HUES6 (cell line): Measurements from ENCODE around the gene ZFHX3.

Experiments
- H3K27ac ChIP-seq: 2 replicates; pipeline ENCODE4 v1.7.0; 2013; ENCODE audit warnings: low read depth, mild to moderate bottlenecking, low read length, inconsistent platforms
- H3K27me3 ChIP-seq: 2 replicates; pipeline ENCODE4 v1.6.1; 2013; ENCODE audit warnings: low read length; ENCODE audit not compliant: control insufficient read depth, insufficient read depth
- H3K36me3 ChIP-seq: 2 replicates; pipeline ENCODE4 v1.6.1; 2013; ENCODE audit warnings: low read length; ENCODE audit not compliant: control insufficient read depth, insufficient read depth
- H3K4me1 ChIP-seq: 2 replicates; pipeline ENCODE4 v1.6.1; 2013; ENCODE audit warnings: low read length; ENCODE audit not compliant: control insufficient read depth, insufficient read depth
- H3K4me3 ChIP-seq: 2 replicates; pipeline ENCODE4 v1.5.1; 2013; ENCODE audit warnings: low read depth, low read length
- H3K9ac ChIP-seq: one replicate; pipeline ENCODE4 v1.6.1; 2013; ENCODE audit warnings: mild to moderate bottlenecking, low read length
- H3K9me3 ChIP-seq: 2 replicates; pipeline ENCODE4 v1.6.1; 2013; ENCODE audit warnings: low read depth, low read length; ENCODE audit not compliant: control insufficient read depth, insufficient read depth

ZFHX3 gene

DNA sequence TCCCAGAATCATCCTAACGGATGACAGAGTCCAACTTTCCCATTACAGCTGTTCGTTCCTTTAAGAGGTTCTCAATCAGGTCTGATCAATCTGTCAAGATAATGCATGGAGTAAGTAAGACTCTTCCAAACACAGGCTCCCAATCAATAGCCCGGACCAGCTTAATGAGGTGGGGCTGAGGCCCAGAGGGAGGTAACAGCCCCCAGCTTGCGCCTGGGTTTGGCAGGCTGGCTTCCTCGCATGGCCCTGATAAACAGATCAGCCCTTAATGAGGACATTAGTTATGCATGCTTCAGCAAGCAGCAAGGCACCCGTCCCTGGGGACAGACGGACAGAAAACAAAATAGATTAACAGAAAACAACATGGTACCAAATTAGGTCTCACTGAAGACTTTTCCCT lies 145.7 kb downstream of the ZFHX3 start:
- no peaks in the 10 kb centered on the region for H3K27me3 ChIP-seq
- H3K4me3 ChIP-seq, result no peak overlapping the region
- H3K4me1 ChIP-seq, result no peaks in the 10 kb centered on the region
- H3K9me3 ChIP-seq, result no peaks in the 10 kb centered on the region
- no peak overlapping the region for H3K27ac ChIP-seq
- no peak overlapping the region for H3K9ac ChIP-seq
- no peaks in the 10 kb centered on the region for H3K36me3 ChIP-seq

DNA sequence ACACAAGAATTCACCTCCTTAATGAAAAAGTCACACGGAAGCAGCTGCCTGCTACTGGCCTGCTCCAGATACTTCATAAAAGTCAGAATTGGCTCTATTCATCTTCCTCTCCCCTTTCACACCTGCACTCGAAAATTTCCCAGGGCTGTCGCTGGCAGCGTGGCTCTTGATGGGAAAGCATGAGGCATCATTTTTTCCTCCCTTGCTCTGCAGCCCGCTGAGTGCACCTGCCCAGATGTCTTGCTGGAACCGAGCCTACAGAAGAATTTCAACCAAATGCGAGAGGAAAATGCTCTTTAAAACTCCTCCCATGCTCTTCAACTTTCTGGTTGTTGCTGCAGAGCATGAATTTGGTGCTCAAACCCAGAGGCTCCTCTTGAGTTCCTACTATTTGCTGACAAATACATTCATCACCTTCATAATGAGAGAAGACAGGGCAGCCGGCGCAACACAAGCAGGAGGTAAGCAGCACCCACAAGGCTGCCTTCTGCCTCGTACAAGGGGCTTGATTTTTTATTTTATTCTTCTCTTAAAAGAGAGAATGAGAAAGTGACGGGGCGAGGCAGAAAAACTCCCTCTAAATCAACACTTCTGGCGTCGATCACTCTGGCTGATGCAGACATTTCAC lies 146.8 kb downstream of the ZFHX3 start:
- Histone ChIP-seq H3K4me3 (no peak overlapping the region), H3K27ac (no peak overlapping the region), H3K27me3 (no peaks in the 10 kb centered on the region), H3K9ac (no peak overlapping the region), H3K9me3 (no peaks in the 10 kb centered on the region), H3K36me3 (no peaks in the 10 kb centered on the region), H3K4me1 (no peaks in the 10 kb centered on the region)

DNA sequence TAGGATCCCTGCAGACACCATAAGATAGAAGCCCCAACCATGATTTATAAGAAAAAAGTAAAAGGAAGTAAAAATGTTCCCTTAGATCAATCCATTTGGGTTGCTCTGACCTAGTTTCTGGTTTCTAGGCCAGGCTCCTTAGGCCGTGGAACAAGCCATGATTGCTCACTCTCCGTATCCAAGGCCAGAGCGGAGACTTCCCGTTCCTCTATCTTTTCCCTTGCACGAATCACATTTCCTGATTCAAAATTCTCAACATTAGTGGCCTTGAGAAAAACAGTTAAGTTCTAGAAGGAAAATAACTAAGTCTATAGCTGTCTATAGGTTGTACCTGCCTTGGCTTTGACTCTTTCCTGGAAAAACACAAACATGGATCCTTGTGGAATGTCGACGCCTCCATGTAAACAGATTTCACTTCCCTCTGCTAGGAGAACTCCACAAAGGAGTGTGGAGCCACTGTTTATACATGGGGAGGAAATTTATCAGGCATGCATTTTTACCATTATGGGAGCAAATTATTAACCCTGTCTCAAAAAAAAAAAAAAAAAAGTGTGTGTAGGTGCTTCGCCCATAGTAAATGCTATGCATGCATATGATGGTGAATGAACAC lies 149.6 kb downstream of the ZFHX3 start:
- Histone ChIP-seq H3K9me3 (no peaks in the 10 kb centered on the region), H3K27me3 (no peaks in the 10 kb centered on the region), H3K4me3 (no peak overlapping the region), H3K27ac (no peak overlapping the region), H3K36me3 (no peaks in the 10 kb centered on the region), H3K4me1 (no peaks in the 10 kb centered on the region), H3K9ac (no peak overlapping the region)

DNA sequence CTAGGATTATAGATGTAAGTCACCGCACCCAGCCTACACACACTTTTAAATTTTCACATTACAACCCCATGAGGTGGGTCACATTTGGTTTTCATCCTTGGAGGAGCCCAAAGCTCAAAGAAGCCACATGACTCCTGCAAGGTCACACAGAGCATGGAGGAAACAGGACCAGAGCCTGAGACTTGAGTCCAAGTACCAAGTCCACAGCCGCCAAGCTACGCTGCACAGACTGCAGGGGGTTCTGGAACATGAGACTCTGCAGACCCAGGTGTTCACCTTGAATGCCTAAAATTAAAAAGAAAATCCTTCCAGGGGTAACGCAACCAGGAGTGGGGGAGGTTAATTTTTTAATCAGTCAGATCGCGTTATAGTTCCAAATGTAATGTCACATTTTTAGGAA lies 150.2 kb downstream of the ZFHX3 start:
- no peaks in the 10 kb centered on the region for H3K4me1 ChIP-seq
- H3K4me3 ChIP-seq, result no peak overlapping the region
- no peaks in the 10 kb centered on the region for H3K36me3 ChIP-seq
- H3K9me3 ChIP-seq, result no peaks in the 10 kb centered on the region
- no peak overlapping the region for H3K27ac ChIP-seq
- no peak overlapping the region for H3K9ac ChIP-seq
- H3K27me3 ChIP-seq, result no peaks in the 10 kb centered on the region

DNA sequence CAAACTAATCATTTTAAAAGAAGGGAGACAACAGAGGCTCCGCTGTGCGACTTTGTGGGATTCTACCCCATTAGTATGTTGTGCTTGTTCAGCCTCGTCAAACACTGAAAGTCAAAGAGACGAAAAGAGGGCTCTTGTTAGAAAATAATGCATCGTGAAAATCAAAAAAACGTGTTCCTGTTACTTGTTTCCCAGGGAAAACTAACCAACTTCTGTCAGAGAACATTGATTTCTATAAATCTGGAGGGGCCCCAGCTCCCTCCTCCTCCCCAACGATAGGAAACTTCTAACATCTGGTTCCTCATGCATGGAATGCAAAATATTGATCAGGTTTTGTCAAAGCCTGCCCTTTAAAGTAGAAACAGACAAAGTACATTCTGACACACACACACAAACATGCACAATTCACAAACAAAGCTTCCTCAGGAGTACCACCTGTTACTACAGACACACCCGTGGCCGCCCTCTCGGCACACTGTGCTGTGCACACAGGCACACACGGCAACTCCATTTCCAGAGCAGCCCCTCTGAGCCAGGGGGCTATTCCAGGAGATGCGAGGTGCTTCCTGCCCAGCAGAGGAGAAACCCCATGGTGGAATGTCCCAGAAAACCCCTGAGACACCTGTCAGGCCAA lies 151.3 kb downstream of the ZFHX3 start:
- Histone ChIP-seq H3K36me3 (no peaks in the 10 kb centered on the region), H3K27me3 (no peaks in the 10 kb centered on the region), H3K4me3 (no peak overlapping the region), H3K9me3 (no peaks in the 10 kb centered on the region), H3K9ac (no peak overlapping the region), H3K4me1 (no peaks in the 10 kb centered on the region), H3K27ac (no peak overlapping the region)

DNA sequence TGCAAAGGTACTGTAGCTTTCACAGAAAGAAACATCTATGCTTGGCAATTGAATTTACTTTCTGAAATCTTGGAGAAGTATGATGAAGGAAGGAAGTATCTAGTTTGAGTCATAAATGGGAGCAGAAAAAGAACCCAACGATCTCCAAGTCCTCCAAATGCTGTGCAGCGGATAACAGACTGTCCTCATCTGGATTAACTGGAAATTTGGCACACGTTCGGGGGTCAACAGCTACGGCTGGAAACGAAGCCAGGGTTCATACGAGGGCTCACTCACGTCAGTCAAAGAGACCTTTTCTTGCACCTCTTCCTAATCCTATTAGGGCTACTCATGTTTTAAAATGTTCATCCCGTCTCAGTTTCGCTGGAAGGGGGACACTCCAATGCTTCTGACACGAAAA lies 152.0 kb downstream of the ZFHX3 start:
- no peaks in the 10 kb centered on the region for H3K4me1 ChIP-seq
- H3K27me3 ChIP-seq, result no peaks in the 10 kb centered on the region
- no peak overlapping the region for H3K9ac ChIP-seq
- H3K36me3 ChIP-seq, result no peaks in the 10 kb centered on the region
- H3K4me3 ChIP-seq, result no peak overlapping the region
- no peak overlapping the region for H3K27ac ChIP-seq
- H3K9me3 ChIP-seq, result no peaks in the 10 kb centered on the region

DNA sequence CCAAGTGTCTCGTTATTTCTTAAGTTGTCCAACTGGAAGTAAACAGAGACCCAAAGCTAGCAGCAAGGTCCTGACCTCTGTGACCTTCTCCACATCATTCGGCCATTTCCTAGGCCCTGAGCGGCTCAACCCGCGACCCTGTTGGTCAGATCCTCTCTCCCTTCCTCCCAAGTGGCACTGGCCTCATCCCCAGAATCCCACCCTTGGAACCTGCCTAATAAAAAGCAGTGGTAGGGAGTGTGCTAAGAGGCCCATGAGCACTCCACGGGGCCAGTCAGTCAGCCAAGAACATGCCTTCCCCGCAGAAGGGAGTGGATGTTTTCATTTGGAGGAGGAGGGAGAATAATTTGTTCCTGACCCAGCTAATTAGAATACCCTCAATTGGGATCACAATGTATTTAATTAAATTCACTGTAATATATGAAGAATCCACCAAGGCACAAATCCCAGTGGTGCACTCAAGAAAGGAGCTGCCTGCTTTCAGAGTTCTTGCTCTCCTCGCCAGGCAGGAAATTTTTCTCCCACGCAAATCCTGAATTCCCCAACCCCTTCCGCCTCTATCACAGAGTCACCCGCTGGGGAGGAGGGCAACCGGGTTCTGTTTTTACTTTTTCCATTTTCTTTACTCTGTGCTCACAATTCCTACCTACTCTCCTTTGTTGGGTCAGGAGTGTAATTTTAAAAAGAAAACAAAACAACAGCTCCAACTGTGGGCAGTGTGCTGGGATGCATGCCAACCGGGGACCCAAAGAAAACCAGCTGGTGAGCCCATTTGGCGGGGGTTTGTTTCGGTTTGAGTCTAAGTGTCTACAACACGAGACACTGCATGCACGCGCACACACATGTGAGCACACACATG lies 153.4 kb downstream of the ZFHX3 start:
- Histone ChIP-seq H3K4me1 (no peaks in the 10 kb centered on the region), H3K36me3 (no peaks in the 10 kb centered on the region), H3K27me3 (no peaks in the 10 kb centered on the region), H3K27ac (no peak overlapping the region), H3K9me3 (no peaks in the 10 kb centered on the region), H3K4me3 (no peak overlapping the region), H3K9ac (no peak overlapping the region)

DNA sequence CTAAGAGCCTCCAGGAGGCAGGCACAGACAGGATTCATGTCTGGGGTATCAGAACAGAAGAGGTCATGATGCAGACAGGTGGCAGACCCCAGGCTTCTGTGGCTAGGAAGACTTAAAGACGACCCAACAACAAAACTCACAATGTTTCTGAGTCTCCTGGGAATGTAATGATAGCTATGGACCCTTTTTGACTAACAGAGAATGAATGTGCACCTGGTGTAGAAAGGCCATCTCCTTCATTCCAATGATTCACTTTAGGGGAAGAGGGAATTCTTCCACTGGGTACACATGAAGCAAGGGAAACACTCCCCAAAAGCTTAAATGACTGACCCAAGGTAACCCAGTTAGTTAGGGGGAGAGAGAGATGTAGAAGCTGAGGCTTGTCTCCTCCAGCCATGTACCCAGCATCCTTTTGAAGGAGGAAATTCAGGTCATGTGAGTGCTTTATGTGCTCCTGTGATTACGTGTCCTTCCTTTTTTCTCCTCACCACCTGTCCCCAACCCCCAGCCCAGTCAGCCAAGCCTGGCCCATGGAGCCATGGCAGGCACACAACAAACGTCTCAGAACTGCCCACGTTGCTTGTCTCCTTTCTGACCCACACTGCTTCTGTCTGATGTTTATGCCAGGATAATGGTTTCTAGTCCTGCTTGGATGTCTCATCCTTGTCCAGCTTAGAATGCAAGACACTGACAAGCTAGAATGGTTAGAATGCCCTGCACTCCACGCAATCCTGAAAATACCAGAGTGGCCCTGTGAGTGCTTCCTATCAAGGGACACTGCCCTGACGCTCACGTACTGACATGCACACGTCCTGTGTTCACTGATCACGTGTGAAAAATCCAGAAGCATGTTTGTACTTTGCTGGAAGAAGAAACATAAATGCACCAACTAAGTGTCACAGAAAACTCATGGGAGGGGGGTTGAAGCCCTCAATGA lies 156.4 kb downstream of the ZFHX3 start:
- H3K4me1 ChIP-seq, result no peaks in the 10 kb centered on the region
- no peak overlapping the region for H3K27ac ChIP-seq
- no peaks in the 10 kb centered on the region for H3K36me3 ChIP-seq
- no peaks in the 10 kb centered on the region for H3K9me3 ChIP-seq
- no peak overlapping the region for H3K9ac ChIP-seq
- no peak overlapping the region for H3K4me3 ChIP-seq
- no peaks in the 10 kb centered on the region for H3K27me3 ChIP-seq

DNA sequence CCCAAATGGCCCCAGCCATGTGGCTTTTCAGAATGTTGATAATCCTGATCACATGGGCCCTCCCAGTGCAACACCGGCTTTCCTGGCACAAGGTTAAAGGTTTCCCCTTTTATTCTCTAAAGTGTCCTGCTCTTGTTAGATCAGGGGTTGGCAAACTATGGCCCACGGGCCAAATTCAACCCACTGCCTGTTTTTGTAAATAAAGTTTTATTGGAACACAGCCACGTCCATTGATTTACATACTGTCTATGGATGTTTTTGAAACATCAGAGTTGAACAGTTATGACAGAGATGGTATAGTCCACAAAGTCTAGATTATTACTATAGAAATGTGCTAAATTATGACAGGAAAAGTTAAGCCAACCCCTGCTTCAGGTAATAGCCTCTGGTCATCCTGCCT lies 157.3 kb downstream of the ZFHX3 start:
- Histone ChIP-seq H3K9ac (no peak overlapping the region), H3K36me3 (no peaks in the 10 kb centered on the region), H3K4me1 (no peaks in the 10 kb centered on the region), H3K27ac (no peak overlapping the region), H3K4me3 (no peak overlapping the region), H3K27me3 (no peaks in the 10 kb centered on the region), H3K9me3 (no peaks in the 10 kb centered on the region)
